Stomach (tissue), 9 donors: Measurements from ENCODE around the gene SHE. TPM values are rescaled to one million over a fixed set of nuclear protein-coding genes. Genes with fewer than 3 reads are reported as not detected.

Experiments
- DNase-seq, 2 donors: peaks; one replicate each; pipeline versions ENCODE4 v3.0.0 to v3.0.0-alpha.2; 2013 to 2019
- H3K27ac ChIP-seq, 5 donors: fragments of 200-600 bp in 4 of 5; sonication (generic) in 4 of 5; one replicate each; pipeline ENCODE4 v1.5.1; 2013 to 2019; ENCODE audit warnings: mild to moderate bottlenecking in 1 of 5, moderate library complexity in 1 of 5
- H3K27me3 ChIP-seq, 3 donors: fragments of 200-600 bp; sonication (generic); one replicate each; pipeline ENCODE4 v1.5.1; 2017 to 2019; ENCODE audit warnings: mixed run types in 1 of 3
- H3K36me3 ChIP-seq, 4 donors: fragments of 200-600 bp; sonication (generic); 1 replicate in 3 of 4; 2 replicates in 1 of 4; pipeline ENCODE4 v1.5.1; 2016 to 2019
- H3K4me1 ChIP-seq, 4 donors: fragments of 200-600 bp; sonication (generic); one replicate each; pipeline ENCODE4 v1.5.1; 2016 to 2019
- H3K4me3 ChIP-seq, 4 donors: fragments of 200-600 bp; sonication (generic) in 3 of 4; one replicate each; pipeline ENCODE4 v1.5.1; 2016 to 2019; ENCODE audit warnings: mild to moderate bottlenecking in 1 of 4
- H3K9me3 ChIP-seq, 4 donors: fragments of 200-600 bp; sonication (generic); one replicate each; pipeline ENCODE4 v1.5.1; 2016 to 2019
- CTCF ChIP-seq, 7 experiments: fragments of 450-650 bp in 4 of 7; fragments of 200-600 bp in 3 of 7; sonication (generic) in 3 of 7; IDR thresholded peaks; one replicate each; pipeline ENCODE4 v1.5.1; 2016 to 2019; ENCODE audit warnings: antibody characterized with exemption in 7 of 7, control low read depth in 2 of 7, mild to moderate bottlenecking in 1 of 7
- EP300 ChIP-seq: sonication (generic); formaldehyde crosslinking; IDR thresholded peaks from one replicate; pipeline ENCODE4 v1.6.1; 2017; ENCODE audit warnings: antibody characterized with exemption
- POLR2A ChIP-seq, 4 donors: fragments of 450-650 bp; IDR thresholded peaks; one replicate each; pipeline ENCODE4 v1.6.1; 2016; ENCODE audit warnings: antibody characterized with exemption in 4 of 4, control low read depth in 2 of 4, mild to moderate bottlenecking in 1 of 4, moderate library complexity in 1 of 4
- POLR2AphosphoS5 ChIP-seq, 3 donors: sonication (generic); formaldehyde crosslinking; IDR thresholded peaks; one replicate each; pipeline ENCODE4 v1.6.1; 2016; ENCODE audit warnings: antibody characterized with exemption in 3 of 3
- WGBS, 5 donors: extraction: QIAGEN DNeasy Blood & Tissue Kit in 3 of 5; methylation state at CpG; one replicate each; pipeline versions ENCODE4 v1.1.5 to v1.1.7; 2013 to 2018; 5-methylcytosine and 5-hydroxymethylcytosine counted together
- intact Hi-C: fragments of 100-400 bp; cut with DNase I; formaldehyde crosslinking; loops from one replicate; pipeline ENCODE4 v1.15.1; 2023; ENCODE audit warnings: low total_unique reads
- polyA plus RNA-seq, 3 donors: library from polyadenylated mRNA; stranded (reverse); fragments of 200-250 nt; gene quantifications; one replicate each; pipeline ENCODE4 v1.2.3, GENCODE V29; 2013
- total RNA-seq, 5 donors: library from RNA; depleted of rRNA; stranded (reverse); fragments of >200 nt; gene quantifications; one replicate each; pipeline versions ENCODE4 v1.1.0 to v1.2.3, GENCODE V29; 2014 to 2016
- donor health status: healthy with polysubstance abuse.
- donor health status: Bipolar disorder and iron deficiency.
- donor health status: healthy.

SHE gene
- total and polyA plus RNA-seq, 8 donors, result 0.87 to 13.8 (median 4.5) TPM

- TF ChIP-seq EP300 (no peak), POLR2A (IDR thresholded peaks at IDR 0.05) (no peak), POLR2AphosphoS5 (IDR thresholded peaks at IDR 0.05) (peak in 1 of 3 donors; percentile 57), CTCF (IDR thresholded peaks at IDR 0.05) (no peak)
- Histone ChIP-seq H3K4me1 (peaks cover 0 to 34% (median 19%) of the 10 kb centered on the region in 4 donors), H3K4me3 (no peak overlapping the region), H3K27ac (peak overlapping the region in 4 of 5 donors; percentile 48 to 56 (median 50)), H3K27me3 (no peaks in the 10 kb centered on the region), H3K9me3 (no peaks in the 10 kb centered on the region), H3K36me3 (peaks cover 0 to 6% (median 0%) of the 10 kb centered on the region in 4 donors)
- 50 to 68% (median 60%) methylated on average over 14 of the region's 14 CpGs for WGBS, 5 donors
- intact Hi-C loops, result loop anchor here (5.0 to 10.0 kb wide), 2 partner anchors 58 to 391 kb away; partner anchors contain the start of gene KCNN3
- peak in 1 of 2 donors; percentile 27 for DNase-seq
Measured at GRCh38 chr1:154483941-154484803, 18.0 kb downstream of the SHE start.

GRCh38 chr1:154481053-154481452 lies 21.2 kb downstream of the SHE start:
- Histone ChIP-seq H3K27ac (no peak overlapping the region), H3K4me1 (peaks cover 0 to 36% (median 14%) of the 10 kb centered on the region in 4 donors), H3K9me3 (no peaks in the 10 kb centered on the region), H3K36me3 (peaks cover 0 to 3% (median 0%) of the 10 kb centered on the region in 4 donors), H3K27me3 (no peaks in the 10 kb centered on the region), H3K4me3 (no peak overlapping the region)
- WGBS, 5 donors, result 55 to 78% (median 70%) methylated on average over 1 of the region's 1 CpG
- intact Hi-C loops, result loop anchor here (5.0 to 10.0 kb wide), 2 partner anchors 61 to 394 kb away; partner anchors contain the start of gene KCNN3
- no peak for TF ChIP-seq POLR2A (IDR thresholded peaks at IDR 0.05)
- no peak for TF ChIP-seq CTCF (IDR thresholded peaks at IDR 0.05)
- no peak for TF ChIP-seq POLR2AphosphoS5 (IDR thresholded peaks at IDR 0.05)
- no peak for TF ChIP-seq EP300
- DNase-seq, result peak in 1 of 2 donors; percentile 14

- Histone ChIP-seq H3K27ac (peak overlapping the region in 1 of 5 donors; percentile 25), H3K4me3 (no peak overlapping the region), H3K27me3 (no peaks in the 10 kb centered on the region), H3K4me1 (peaks cover 0 to 29% (median 9%) of the 10 kb centered on the region in 4 donors), H3K36me3 (peaks cover 0 to 3% (median 0%) of the 10 kb centered on the region in 4 donors), H3K9me3 (no peaks in the 10 kb centered on the region)
- intact Hi-C loops, result loop anchor here (5.0 to 10.0 kb wide), 2 partner anchors 62 to 395 kb away; partner anchors contain the start of gene KCNN3
- TF ChIP-seq EP300 (no peak), POLR2AphosphoS5 (IDR thresholded peaks at IDR 0.05) (peak in 2 of 3 donors; percentile 43 to 67), POLR2A (IDR thresholded peaks at IDR 0.05) (no peak), CTCF (IDR thresholded peaks at IDR 0.05) (peak in 6 of 7 experiments; percentile 32 to 97 (median 92))
- WGBS, 5 donors, result 35 to 40% (median 38%) methylated on average over 9 of the region's 9 CpGs
- DNase-seq, result peak; percentile 61 to 92
Measured at GRCh38 chr1:154479764-154480421, 22.3 kb downstream of the SHE start.

GRCh38 chr1:154478639-154479038 lies 23.6 kb downstream of the SHE start:
- Histone ChIP-seq H3K36me3 (peaks cover 0 to 3% (median 0%) of the 10 kb centered on the region in 4 donors), H3K27me3 (no peaks in the 10 kb centered on the region), H3K4me1 (peaks cover 0 to 33% (median 7%) of the 10 kb centered on the region in 4 donors), H3K27ac (no peak overlapping the region), H3K4me3 (no peak overlapping the region), H3K9me3 (no peaks in the 10 kb centered on the region)
- no peak for TF ChIP-seq EP300
- TF ChIP-seq CTCF (IDR thresholded peaks at IDR 0.05), result peak in 1 of 7 experiments; percentile 29
- intact Hi-C loops, result no loop called here
- DNase-seq, result peak in 1 of 2 donors; percentile 62
- 26 to 42% (median 35%) methylated on average over 5 of the region's 5 CpGs for WGBS, 5 donors
